ENCODE data around the gene SUN2.

DNA sequence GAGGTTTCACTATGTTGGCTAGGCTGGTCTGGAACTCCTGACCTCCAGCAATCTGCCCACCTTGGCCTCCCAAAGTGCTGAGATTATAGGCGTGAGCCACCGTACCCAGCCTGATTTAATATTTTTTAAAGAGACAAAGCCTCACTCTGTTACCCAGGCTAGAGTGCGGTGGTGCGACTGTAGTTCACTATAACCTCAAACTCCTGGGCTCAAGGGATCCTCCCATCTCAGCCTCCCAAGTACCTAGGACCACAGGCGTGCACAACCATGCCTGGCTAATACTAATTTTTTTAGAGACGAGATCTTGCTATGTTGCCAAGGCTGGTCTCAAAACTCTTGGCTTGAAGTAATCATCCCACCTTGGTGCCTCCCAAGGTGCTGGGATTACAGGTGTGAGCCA lies 36.6 kb downstream of the SUN2 start:
- TF ChIP-seq, protein P1, sequence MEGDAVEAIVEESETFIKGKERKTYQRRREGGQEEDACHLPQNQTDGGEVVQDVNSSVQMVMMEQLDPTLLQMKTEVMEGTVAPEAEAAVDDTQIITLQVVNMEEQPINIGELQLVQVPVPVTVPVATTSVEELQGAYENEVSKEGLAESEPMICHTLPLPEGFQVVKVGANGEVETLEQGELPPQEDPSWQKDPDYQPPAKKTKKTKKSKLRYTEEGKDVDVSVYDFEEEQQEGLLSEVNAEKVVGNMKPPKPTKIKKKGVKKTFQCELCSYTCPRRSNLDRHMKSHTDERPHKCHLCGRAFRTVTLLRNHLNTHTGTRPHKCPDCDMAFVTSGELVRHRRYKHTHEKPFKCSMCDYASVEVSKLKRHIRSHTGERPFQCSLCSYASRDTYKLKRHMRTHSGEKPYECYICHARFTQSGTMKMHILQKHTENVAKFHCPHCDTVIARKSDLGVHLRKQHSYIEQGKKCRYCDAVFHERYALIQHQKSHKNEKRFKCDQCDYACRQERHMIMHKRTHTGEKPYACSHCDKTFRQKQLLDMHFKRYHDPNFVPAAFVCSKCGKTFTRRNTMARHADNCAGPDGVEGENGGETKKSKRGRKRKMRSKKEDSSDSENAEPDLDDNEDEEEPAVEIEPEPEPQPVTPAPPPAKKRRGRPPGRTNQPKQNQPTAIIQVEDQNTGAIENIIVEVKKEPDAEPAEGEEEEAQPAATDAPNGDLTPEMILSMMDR (IDR thresholded peaks at IDR 0.05) = no peak
- TF ChIP-seq POLR2A (IDR thresholded peaks at IDR 0.05) = no peak
